Epithelial cell of esophagus (primary cell): ENCODE measurements around the gene MAML3.

Experiments used
- DNase-seq: peaks from one replicate; pipeline ENCODE4 v3.0.0; 2010; ENCODE audit warnings: low read depth
- H3K4me3 ChIP-seq: 2 replicates; pipeline ENCODE4 v1.5.1; 2011; ENCODE audit warnings: mild to moderate bottlenecking, low read length, control low read depth
- TF ChIP-seq, protein P1 (sequence below): IDR thresholded peaks from 2 replicates; pipeline ENCODE4 v1.5.1; 2011; ENCODE audit warnings: low read depth, mild to moderate bottlenecking, low read length, control low read depth, inconsistent platforms; ENCODE audit not compliant: insufficient read depth; ENCODE audit errors: missing control alignments

The MAML3 gene

DNA sequence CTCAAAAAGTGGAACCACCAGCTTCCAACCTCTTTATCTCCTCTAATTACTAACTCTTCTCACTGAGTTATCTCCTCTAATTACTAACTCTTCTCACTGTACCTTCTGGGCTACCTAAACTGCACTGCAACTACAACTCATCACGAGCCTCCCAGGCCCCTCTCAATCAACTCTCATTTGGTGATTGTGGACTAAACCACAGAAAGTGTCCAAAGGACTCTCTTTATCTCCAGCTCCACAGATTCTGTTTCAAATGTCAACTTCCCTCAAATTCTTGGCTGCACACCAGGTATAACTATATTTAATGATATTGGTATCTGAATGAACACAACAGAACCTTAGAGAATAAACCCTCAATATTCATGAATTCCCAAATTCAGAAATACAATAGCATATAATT lies 182.9 kb downstream of the MAML3 start:
- H3K4me3 ChIP-seq, result no peak overlapping the region
- no peak for DNase-seq
- TF ChIP-seq, protein P1, sequence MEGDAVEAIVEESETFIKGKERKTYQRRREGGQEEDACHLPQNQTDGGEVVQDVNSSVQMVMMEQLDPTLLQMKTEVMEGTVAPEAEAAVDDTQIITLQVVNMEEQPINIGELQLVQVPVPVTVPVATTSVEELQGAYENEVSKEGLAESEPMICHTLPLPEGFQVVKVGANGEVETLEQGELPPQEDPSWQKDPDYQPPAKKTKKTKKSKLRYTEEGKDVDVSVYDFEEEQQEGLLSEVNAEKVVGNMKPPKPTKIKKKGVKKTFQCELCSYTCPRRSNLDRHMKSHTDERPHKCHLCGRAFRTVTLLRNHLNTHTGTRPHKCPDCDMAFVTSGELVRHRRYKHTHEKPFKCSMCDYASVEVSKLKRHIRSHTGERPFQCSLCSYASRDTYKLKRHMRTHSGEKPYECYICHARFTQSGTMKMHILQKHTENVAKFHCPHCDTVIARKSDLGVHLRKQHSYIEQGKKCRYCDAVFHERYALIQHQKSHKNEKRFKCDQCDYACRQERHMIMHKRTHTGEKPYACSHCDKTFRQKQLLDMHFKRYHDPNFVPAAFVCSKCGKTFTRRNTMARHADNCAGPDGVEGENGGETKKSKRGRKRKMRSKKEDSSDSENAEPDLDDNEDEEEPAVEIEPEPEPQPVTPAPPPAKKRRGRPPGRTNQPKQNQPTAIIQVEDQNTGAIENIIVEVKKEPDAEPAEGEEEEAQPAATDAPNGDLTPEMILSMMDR, result no peak

DNA sequence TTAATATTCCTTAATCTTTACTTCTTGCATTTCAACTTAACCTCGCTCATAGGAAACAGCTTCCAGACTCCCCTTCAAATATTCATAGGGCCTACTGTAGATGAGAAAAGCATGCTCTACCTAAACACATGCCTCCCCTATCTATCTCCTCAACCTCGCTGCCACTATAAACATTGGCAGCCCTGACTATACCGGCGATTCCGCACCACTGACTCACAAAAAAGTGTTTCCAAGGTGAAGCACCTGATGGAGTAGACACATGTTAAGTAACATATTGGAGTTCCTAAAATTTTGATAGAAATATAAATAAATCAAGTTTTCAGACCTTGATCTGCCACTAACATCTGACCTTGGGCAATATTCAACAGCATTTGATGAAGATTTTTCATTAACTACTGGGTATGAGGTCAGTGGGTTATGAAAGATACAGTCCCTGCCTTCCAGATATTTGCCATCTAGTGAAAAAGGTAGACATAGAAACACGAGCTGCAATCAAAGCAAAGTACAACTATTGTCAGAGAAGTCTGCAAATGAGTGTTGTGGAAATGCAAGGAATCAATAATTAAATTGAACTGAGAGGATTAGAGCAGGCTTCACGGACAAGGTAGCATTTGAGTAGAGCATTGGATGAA lies 184.2 kb downstream of the MAML3 start:
- no peak overlapping the region for H3K4me3 ChIP-seq
- TF ChIP-seq, protein P1, result no peak
- DNase-seq, result no peak

DNA sequence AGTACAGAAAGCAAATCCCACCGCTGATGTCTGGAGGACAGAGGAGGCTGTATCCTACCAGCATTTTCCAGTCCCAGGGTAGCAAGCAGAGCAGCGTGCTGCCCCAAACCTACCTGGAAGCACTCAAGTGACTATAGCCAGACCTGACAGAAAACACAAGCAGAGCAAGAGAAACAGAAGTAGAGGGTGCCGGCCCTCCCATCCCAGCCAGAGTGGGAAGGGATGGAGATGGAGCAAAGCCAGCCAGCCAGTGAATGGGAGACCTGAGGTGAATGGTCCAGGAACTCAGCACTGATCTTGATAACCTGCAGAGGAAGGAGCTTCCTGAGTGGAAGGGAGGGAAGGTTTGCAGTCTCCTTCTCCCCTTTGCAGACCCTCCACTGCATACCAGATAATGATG lies 185.2 kb downstream of the MAML3 start:
- no peak for DNase-seq
- no peak overlapping the region for H3K4me3 ChIP-seq
- TF ChIP-seq, protein P1, result no peak

DNA sequence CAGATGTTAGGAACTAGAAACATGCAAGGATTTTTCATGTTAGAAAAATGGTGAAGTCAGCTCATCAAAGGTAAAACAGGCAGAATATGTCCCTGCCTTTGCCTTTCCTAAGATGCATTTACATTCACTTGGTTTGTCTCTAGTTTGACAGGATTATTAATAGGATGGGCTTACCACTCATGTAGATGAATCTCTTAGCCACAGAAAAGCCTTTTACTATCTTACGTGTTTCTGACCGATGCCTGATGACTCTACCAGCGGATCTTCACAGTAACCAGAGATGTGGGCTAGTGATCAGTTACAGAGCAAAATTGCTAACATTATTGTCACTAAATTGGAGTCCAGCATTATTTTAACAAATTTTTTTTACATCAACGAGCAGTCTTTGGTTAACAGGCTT lies 187.6 kb downstream of the MAML3 start:
- TF ChIP-seq, protein P1, result no peak
- H3K4me3 ChIP-seq, result no peak overlapping the region
- no peak for DNase-seq

DNA sequence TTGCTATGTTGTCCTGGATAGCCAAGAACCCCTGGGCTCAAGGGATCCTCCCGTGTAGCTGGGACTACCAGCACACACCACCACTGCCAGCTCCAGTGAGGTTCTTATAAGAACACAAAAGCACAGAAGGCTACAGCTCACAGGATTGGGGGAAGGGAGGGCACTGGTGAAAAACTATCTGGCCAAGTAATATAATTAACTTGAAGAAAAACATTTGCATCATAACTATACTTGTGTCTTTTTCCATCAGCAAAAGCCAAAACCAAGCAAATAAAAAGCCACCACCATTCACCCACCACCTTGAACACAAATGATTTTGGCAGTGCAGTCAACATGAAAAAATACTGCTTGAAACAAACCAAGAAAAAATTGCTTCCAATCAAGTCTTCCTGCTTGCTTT lies 188.2 kb downstream of the MAML3 start:
- TF ChIP-seq, protein P1, result no peak
- no peak overlapping the region for H3K4me3 ChIP-seq
- DNase-seq, result no peak

DNA sequence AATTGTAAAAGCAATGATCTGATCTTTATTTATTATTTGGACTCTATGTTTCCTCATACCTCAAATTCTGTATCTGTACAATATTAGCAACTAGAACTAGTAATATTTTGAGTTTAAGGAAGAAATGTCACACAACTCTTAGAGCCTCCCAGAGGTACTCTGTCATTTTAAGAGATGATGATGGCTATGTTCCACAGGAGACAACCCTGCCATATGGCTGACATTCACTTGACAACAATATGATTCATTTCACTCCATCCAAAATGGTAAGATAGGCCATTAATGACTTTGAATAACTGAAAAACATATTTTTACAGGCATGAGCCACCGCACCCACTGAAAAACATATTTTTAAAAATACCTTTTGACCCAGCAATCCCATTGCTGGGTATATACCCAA lies 190.3 kb downstream of the MAML3 start:
- TF ChIP-seq, protein P1, result no peak
- no peak for DNase-seq
- H3K4me3 ChIP-seq, result no peak overlapping the region

DNA sequence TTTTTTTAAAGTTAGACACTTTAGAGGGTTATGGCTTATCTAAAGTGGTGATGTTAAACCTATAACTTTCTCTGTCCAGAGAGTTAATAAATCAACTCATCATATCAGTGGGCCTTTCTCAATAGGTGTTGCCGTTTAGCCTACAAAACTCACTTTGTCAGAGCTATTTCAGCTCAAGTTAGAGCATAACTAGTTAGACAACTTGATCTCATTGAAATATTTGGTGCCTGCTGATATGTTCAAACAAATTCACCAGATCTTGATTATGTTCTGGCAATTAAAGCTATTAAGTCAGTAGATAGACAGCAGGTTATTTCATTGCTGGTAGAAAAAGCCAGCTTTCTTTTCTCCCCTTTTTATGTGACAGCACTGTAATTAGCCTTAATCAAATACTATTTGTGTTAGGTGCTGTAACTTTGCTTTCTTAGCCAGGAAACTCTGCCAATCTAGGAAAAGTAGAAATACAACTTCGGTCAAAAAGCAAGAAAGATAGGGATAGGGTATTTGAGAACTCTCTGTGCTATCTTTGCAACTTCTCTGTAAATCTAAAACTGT lies 191.8 kb downstream of the MAML3 start:
- TF ChIP-seq, protein P1, result no peak
- no peak for DNase-seq

More for the DNA sequence above, 191.8 kb downstream of the MAML3 start:
- no peak overlapping the region for H3K4me3 ChIP-seq
